ENCODE data around the gene NEK8.
"Not testable (repeated sequence)": the region's sequence is repeated elsewhere in the genome, so short reads cannot be mapped to it uniquely, and the experiment has no call there.

NEK8 gene

DNA sequence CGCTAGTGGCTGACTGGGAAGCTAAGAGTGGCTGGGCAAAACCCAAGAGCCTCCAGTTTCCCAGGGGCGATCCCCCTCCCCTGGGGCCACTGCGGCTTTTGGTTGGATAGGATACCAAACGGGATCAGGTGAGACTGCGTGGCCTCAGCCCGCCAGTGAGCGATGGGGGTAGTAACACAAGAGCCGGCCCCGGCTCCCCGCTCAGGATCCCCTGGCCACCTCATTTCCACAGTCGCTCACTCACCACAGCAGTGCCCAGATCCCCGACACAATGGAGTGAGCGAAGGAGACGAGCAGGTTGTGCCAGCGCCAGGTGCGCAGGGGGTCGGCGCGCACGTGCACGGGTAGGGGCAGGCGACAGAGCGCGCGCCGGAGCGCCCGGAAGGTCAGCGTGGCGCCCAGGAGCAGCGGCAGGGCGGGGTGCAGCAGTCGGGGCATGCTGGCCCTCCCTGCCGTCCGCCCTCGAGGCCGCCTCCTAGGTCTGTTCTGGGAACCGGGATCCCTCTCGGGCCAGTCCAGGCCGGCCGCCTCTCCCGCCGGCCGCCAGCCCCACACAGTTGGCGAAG is 2.8 kb upstream of the NEK8 start:
- DNase-seq: peak; percentile 70

DNA sequence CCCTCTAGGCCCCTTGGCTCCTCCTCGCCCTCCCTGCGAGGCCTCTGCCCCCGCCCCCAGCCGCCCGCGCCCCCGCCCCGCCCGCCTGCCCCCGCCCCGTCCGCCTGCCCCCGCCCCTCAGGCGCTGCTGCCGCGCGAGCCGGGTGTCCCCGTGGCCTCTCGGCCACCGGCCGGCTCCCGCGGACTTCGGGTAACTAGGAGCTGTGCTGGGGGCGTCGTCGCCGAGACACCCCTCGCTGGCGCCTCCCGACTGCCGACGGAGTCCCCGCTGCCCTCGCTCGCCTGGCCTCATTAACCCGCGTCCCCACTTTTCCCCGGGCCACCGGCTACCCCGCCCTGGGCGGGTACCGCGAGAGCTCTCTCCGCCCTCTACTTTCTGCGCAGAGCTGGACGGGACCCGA is 2.4 kb upstream of the NEK8 start, which contains the start of gene TLCD1:
Gene TLCD1, minus strand, starts transcription at position 8 of the 401 bp plus-strand sequence. CDS start 136 bp downstream, outside the sequence.
- peak; percentile 56 for DNase-seq

DNA sequence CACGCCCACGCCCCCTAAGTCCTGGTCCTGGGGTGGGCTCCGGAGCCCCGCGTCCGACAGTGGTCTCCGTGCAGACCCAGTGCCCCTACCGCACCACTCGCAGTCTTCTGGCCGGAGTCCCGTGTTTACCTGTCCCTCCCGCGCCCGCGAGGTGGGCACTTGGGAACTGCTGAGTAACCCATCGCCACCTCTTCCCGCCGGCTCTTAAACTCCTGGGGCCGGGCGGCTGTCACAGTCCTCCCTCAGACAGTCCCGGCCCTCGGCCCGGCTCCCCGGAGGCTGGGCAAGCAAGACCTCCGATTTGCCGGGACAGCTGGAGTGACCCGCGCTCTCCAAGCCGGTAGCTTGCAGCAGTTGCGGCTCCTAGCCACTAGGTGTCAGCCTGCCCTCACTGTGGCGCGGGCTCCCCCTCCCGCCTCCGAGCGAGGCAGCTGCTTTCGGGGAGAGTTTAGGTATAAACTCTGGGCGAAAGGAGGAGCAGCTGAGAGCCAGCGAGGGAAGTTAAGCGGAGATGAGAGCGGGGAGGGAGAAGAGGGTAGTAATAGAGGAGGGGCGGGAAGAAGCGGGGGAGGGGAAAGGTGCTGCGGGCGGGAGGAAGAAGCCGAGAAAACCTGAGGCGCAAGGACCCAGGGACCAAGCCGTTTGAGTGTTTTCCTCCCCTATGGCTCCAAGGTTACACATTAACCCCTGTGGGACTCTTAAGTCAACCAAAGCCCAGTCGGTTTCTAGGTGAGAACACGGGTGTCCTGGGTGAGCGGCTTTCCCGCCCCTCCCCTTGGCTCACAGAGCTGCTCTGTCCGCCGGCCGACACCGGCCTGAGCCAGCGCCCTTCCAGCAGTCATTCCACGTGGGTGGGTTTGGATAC is 1.7 kb upstream of the NEK8 start:
- peak; percentile 83 for DNase-seq

DNA sequence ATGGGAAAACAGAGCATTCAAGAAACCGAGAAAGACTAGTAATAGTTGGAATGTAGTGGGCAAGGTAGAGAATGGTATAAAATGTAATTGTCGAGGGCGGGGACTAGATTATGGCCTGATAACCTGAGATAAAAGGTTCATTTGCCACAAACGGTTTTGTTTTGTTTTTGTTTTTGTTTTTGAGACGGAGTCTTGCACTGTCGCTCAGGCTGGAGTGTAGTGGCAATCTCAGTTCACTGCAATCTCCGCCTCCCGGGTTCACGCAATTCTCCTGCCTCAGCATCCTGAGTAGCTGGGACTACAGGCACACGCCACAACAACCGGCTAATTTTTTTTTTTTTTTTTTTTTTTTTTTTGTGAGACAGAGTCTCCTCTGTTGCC is 1.4 kb downstream of the NEK8 start:
- DNase-seq: no peak

DNA sequence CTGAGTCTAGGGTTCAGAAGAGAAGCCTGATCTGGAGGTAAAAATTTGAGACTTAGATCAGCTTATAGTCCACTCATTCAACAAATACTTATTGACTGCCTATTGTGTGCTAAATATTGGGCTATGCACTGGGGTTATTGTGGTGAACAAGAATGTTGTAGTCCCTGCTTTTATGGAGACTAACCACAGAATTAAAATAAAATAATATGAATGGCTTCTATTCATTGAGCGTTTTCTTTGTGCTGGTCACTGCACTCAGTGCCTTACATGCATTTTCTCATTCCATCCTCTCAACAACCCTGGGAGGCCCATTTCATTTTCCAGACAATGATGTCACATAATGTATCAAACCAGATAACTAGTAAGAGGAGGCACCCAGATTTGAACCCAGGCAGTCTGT is 4.8 kb downstream of the NEK8 start:
- no peak for DNase-seq

DNA sequence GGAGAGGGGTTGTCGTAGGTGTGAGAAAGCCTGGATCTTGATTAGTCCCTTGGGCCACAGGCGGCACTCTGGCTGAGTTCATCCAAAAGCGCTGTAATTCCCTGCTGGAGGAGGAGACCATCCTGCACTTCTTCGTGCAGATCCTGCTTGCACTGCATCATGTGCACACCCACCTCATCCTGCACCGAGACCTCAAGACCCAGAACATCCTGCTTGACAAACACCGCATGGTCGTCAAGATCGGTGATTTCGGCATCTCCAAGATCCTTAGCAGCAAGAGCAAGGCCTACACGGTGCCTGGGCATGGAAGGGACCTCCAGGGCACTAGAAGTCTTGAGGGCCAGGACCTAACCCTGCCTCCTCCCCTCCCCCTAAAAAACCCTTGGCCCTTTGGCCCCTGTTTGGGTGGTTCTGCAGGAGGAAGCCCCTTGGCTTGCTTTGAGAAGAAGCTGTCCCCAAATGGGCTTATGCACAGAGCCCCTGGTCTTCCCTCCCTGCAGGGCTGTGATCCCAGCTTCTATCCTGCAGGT is 6.2 kb downstream of the NEK8 start:
- DNase-seq: no peak

DNA sequence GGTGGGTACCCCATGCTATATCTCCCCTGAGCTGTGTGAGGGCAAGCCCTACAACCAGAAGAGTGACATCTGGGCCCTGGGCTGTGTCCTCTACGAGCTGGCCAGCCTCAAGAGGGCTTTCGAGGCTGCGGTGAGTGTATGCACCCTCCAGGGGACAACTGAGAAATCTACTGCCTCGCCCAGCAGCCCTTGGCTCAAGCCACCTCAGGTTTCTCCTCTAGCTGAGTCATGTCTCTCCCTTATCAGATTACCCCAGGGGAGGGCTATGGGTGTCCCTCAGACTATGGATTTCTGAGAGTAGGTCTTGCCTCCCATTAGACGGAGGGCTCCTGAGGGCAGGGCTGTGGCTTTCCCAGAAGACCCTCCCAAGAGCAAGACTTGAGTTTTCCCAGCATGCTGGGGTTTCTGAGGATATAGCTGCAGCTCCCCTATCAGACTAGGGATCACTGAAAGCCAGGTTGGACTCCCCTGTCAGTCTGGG is 6.7 kb downstream of the NEK8 start:
- DNase-seq: no peak

DNA sequence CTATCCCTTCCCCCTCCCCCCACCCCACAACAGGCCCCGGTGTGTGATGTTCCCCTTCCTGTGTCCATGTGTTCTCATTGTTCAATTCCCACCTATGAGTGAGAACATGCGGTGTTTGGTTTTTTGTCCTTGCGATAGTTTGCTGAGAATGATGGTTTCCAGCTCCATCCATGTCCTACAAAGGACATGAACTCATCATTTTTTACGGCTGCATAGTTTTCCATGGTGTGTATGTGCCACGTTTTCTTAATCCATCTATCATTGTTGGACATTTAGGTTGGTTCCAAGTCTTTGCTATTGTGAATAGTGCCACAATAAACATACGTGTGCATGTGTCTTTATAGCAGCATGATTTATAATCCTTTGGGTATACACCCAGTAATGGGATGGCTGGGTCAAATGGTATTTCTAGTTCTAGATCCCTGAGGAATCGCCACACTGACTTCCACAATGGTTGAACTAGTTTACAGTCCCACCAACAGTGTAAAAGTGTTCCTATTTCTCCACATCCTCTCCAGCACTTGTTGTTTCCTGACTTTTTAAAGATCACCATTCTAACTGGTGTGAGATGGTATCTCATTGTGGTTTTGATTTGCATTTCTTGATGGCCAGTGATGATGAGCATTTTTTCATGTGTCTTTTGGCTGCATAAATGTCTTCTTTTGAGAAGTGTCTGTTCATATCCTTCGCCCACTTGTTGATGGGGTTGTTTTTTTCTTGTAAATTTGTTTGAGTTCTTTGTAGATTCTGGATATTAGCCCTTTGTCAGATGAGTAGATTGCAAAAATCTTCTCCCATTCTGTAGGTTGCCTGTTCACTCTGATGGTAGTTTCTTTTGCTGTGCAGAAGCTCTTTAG is 7.6 kb downstream of the NEK8 start:
- not testable (repeated sequence) for DNase-seq

DNA sequence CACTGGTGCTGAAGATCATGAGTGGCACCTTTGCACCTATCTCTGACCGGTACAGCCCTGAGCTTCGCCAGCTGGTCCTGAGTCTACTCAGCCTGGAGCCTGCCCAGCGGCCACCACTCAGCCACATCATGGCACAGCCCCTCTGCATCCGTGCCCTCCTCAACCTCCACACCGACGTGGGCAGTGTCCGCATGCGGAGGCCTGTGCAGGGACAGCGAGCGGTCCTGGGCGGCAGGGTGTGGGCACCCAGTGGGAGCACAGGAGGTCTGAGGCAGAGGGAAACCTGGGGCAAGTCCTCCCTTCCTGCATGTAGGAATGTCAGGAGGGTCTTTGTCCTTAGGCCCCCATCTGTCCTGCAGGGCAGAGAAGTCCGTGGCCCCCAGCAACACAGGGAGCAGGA is 8.7 kb downstream of the NEK8 start:
- DNase-seq: no peak

DNA sequence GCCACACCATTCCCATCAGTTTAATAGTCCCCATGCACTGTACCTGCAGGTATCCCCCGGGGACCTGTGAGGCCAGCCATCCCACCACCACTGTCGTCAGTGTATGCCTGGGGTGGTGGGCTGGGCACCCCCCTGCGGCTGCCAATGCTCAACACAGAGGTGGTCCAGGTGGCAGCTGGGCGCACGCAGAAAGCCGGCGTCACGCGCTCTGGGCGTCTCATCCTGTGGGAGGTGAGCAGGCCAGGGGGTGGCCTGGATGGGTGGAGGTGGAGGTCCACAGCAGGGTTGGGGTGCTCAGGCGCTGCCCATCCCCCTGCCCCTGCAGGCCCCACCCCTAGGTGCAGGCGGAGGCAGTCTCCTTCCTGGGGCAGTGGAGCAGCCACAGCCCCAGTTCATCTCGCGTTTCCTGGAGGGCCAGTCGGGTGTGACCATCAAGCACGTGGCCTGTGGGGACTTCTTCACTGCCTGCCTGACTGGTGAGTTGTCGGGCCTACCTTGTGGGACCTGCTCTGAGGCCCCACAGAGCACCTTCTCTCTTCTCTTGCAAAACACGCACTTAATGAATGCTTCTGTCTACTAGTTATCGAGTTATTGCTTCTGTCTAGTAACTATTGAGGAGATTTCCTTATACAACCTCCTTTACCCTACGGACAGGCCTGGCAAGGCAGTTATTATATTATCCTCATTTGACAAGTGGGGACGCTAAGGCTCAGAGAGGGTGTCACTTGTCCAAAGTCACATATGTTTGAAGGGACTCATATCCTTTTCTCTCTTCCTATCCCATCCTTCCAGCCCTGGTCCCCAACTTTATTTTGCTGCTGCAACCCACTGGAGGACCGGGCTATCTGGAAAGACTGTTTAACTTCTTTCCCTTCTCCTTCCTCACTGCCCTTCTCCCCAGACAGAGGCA is 9.4 kb downstream of the NEK8 start:
- no peak for DNase-seq

DNA sequence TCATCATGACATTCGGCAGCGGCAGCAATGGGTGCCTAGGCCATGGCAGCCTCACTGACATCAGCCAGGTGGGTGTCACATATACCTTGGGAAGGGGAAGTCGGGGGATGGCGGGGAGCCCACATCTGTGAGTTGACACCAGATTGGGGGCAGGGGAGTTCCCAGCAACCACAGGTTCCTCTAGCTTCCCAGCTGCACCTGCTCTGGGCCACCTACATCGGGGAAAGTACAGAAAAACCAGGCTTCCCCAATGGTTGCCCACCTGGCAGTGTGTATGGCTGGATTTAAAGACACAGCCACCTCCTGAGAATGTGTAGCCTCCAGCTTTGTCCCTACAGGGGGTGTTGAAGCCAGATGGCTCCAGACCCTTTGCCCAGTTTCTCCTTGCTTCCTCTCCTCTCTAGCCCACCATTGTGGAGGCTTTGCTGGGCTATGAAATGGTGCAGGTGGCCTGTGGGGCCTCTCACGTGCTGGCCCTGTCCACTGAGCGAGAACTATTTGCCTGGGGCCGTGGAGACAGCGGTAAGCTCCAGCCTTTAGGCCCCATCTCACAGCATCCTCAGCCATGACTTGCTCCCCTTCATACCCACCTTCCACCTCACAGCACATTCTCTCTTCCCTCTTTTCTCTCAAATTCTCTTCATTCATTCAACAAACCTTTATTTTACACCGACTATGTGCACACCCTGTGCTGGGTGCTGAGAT is 10.2 kb downstream of the NEK8 start:
- no peak for DNase-seq

DNA sequence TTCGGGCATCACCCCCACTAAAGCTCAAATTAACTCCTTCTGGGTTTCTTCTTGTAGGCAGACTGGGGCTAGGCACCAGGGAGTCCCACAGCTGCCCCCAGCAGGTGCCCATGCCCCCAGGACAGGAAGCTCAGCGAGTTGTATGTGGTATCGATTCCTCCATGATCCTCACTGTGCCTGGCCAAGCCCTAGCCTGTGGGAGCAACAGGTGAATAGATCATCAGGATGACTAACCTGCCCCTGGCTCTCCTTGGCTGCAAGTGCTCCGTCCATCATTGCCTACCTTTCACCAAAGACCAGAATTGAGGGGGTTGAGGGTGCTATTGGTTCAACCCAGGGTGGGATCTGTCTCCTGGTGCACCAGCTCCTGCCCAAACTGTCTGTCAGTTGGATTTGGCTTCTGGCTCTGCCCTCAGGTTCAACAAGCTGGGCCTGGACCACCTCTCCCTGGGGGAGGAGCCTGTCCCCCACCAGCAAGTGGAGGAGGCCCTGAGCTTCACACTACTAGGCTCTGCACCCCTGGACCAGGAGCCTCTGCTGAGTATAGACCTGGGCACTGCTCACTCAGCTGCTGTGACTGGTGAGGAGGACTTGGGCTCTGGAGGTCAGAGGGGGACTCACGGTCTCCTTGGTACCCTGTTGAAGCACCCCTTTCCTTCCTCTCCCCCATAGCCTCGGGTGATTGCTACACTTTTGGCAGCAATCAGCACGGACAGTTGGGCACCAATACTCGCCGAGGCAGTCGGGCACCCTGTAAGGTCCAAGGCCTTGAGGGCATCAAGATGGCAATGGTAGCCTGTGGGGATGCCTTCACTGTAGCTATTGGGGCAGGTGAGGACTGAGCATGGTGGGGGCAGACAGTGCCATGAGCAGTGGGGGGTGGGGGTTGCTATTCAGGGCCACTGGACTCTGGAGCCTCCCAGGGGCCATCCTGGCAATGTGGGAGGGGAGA is 12.1 kb downstream of the NEK8 start:
- no peak for DNase-seq

DNA sequence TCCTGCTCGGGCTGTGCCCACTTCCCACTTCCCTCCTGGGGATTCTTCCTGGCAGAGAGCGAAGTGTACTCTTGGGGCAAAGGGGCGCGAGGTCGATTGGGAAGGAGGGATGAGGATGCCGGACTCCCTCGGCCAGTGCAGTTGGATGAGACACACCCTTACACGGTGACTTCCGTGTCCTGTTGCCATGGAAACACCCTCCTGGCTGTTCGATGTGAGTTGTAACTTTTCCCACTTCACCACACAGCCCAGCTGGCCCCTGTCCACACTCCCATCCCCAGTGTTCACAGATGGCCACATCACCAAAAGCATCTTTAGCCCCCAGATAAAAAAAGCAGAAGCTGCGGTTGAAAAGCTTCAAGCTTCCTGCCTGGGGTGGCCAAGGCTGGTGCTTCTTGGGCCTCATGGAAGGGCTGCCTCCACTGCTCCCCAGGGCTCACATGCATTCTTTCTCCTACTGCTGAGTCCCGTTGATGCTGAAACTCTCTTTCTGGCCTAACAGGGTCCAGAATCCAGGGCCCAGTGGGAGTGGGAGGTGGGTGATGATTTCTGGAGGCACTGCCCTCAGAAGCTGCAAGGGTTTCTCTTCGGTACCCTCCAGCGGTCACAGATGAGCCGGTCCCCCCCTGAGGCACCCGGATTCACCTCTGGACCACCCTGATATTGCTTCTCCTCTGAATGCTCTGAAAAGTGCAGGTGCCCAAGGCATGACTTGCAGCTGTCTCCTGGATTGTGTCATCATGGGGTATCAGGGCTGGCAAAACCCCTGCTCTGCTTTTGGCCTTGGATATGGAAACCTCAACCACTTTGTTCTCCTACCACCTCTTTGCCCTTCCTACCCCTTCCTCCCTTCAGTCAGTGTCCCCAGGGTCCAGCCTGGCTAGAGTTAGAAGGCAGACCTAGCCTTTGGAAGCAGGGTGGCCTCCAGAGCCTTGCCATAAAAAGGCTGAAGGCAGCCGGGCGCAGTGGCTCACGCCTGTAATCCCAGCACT is 13.1 kb downstream of the NEK8 start:
- no peak for DNase-seq

DNA sequence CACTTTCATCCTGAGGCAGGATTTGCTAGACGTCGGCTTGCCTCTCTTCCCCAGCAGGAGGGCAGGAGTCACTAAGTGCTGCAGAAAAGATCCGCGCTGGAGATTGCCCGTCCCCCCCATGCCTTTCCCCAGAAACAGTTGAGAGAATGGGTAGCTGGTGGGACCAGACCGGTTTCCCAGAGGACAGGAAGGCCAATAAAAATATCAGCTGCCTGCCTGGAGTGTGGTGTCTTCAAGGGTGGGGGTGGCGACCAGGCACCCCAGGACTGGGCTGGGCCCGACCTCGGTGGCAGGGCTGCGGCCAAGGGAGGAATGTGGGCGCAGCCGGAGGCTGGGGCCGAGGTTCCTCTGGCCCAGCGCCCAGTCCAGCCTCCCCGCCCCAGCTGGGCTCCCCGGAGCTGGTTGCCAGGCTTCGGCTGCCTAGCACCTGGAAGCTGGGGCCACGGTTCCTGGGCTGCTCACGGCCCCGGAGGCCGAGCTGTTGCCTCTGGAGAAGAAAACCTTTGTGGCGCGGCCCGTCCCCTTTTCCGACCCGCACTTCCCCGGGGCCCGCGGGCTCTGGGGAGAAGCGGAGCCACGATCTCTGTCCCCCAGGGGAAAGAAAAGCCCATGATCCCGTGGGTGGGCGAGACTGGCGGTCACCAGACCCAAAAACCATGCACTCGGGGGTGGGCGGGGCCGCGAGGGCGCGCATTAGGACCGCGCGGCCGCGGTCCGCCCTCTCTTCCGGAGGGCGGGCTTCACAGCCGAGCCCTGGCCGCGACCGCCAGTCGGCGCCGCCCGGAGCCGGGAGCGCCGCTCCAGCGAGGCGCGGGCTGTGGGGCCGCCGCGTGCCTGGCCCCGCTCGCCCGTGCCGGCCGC is 14.9 kb downstream of the NEK8 start, which contains the start of gene TRAF4:
Gene TRAF4, plus strand, starts transcription at position 769 of the 861 bp plus-strand sequence. CDS start 102 bp downstream, outside the sequence.
- peak; percentile 78 for DNase-seq

DNA sequence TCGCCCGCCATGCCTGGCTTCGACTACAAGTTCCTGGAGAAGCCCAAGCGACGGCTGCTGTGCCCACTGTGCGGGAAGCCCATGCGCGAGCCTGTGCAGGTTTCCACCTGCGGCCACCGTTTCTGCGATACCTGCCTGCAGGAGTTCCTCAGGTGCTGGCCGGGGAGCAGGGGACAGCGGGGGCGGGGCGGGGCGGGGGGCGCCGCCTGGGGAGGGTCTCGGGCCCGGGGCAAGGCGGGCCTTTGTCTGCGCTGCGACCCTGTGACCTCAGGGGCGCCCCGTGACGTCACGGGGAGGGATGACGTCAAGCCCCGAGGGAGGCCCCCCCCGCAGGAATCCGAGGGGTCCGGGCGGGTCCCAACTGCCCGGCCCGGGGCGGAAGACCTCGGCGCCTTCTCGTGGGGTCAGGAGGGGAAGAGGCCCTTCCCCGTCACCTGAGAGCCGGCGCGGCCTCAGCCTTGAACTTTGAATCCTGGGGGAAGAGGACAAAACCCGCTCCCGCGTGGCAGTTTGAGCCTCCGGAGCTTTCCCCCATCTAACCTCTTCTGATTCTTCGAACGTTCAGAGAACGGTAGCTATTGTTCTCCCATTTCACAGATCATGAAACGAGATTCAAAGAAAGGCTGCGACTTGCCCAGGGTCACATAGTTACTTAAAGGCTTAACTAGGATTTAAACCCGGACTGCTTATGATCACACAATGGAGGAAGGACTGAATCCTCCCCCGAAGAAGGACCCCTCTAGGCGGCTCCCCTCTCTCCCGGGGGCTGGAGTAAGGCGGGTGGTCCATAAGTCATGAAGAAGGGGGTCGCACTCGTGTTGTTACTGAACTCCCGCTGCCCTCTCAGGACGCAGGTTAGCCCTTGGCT is 15.8 kb downstream of the NEK8 start:
- DNase-seq: peak; percentile 16

DNA sequence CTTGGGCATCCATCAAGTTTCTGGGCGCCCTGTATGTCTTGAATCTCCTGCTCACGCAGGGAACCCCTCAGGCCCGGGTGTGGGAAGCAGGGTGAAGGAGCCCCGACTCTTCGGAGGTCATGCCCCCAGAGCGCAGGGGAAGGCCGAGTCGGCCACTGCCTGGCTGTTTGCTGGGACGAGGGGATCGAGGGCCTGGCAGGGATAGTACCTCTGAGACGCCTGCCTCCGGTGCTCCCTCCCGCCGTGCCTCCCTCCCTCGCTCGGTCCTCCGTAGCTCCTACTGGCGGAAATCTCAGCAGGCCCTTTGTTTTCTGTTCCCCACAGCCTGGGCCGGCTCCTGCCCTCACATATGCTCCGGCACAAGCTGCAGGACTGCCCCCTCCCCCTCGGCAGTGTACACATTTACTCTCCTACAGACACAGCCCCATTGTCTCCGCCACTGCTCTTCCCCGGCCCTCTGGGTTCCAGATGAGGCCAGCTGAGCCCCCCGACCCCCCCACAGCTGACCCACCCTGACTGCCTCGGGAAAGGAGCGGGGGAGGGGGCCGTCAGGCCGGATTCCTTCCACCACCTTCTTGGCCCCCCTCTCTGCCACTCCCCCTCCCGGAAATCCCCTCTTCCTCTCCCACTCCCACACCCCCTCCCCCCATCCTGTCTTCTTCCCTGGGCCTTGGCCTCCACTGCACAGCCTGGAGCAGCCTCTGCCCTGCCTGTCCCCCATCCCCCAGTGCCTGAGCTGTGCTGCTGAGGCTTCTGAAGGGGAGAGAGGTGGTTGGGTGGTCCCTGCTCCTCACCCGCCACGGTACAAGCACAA is 16.6 kb downstream of the NEK8 start:
- DNase-seq: peak; percentile 28
